GM21447 (cell line): Measurements from ENCODE around the gene HCN2.

ENCODE experiments used
- ATAC-seq: cut with Tn5 transposase; IDR thresholded peaks from one replicate; pipeline ENCODE4 v1.9.1; 2021; ENCODE audit not compliant: unreplicated experiment

Gene HCN2

GRCh38 chr19:633786-634639 lies 44.3 kb downstream of the HCN2 start:
- no peak for ATAC-seq

DNA sequence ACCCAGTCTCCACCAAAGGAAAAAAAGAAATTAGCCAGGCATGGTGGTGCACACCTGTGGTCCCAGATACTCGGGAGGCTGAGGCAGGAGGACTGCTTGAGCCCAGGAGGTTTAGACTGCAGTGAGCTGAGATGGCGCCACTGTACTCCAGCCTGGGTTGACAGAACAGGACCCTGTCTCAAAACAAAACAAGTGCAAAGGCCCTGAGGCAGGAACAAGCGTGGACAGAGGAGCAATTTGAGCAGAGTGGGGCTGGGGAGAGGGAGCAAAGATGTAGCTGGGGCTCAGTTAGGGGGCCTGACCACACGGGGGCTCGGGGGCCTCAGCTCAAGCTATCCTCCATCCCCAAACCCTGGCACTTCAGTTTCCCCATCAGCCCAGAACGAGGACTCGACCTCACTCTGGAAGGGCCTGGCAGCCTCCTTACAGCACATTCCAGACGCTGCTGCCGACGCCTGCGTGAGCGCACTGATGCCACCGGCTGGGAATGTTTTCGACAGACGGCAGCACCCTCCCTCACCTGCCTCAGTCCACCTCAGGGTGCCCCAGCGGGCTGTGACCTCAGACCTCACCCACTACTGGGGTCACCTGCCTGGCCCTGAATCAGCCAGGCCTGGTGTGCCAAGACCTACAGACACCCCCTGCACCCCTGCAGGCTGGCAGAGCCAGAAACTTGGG lies 45.4 kb downstream of the HCN2 start:
- no peak for ATAC-seq

GRCh38 chr19:638906-639252 lies 49.2 kb downstream of the HCN2 start:
- no peak for ATAC-seq

- ATAC-seq = no peak
These were observed 49.8 kb downstream of the HCN2 start, which contains the start of gene FGF22 for GRCh38 chr19:639253-640160. FGF22 (plus strand) TSS chr19:639879; CDS start chr19:639926, 47 bp downstream.

GRCh38 chr19:640161-640558 lies 50.5 kb downstream of the HCN2 start:
- no peak for ATAC-seq

DNA sequence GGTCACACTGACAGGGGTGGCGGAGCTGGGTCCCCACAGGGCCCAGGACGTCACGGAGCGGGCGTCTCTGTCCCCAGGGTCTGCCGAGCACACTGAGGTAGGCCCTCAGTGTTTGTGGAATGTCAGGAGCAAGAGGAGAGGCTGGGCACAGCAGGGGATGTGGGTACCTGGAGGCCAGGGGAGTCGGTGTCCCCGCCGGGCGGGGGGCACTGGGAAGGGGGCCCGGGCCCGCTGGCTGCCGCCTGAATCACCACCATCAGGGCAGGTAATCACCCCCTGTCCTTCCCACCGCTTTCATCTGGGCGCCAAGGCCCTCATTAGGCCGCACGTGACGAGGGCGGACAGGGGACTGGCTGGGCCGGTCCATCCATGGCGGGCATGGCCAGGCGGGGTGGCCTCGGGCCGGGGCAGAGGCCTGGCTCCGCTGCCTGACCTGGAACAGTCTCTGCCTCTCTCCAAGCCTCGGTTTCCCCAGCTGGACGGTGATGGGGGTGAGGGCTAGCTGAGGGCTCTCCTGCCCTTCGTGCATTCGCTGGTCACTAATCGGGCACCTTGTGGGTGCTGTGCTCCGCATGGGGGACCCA lies 51.0 kb downstream of the HCN2 start:
- ATAC-seq = no peak

DNA sequence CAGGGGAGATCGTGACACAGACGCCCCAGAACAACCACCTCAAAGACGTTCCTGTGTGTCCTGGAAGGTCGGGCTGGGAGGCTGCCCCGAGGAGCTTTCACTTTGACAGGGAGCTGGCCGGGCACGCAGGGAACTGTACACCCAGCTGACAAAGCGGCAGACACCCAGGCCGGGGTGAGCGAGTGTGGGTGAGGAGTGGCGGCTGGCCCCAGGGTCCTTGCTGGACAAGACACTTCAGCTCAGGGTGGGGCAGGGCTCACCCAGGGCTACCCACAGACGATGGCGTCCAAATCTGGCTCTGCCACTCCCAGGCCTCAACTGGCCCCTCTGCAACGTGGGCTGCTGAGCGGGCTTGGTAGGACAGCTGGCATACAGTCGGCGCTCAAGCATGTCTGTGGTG lies 52.0 kb downstream of the HCN2 start:
- no peak for ATAC-seq

- ATAC-seq = no peak
These were observed 53.4 kb downstream of the HCN2 start for GRCh38 chr19:642767-643727.

- no peak for ATAC-seq
These were observed 54.1 kb downstream of the HCN2 start for GRCh38 chr19:643736-644135.

- no peak for ATAC-seq
These were observed 54.7 kb downstream of the HCN2 start for GRCh38 chr19:644363-644762.

GRCh38 chr19:644789-645188 lies 55.1 kb downstream of the HCN2 start:
- no peak for ATAC-seq

DNA sequence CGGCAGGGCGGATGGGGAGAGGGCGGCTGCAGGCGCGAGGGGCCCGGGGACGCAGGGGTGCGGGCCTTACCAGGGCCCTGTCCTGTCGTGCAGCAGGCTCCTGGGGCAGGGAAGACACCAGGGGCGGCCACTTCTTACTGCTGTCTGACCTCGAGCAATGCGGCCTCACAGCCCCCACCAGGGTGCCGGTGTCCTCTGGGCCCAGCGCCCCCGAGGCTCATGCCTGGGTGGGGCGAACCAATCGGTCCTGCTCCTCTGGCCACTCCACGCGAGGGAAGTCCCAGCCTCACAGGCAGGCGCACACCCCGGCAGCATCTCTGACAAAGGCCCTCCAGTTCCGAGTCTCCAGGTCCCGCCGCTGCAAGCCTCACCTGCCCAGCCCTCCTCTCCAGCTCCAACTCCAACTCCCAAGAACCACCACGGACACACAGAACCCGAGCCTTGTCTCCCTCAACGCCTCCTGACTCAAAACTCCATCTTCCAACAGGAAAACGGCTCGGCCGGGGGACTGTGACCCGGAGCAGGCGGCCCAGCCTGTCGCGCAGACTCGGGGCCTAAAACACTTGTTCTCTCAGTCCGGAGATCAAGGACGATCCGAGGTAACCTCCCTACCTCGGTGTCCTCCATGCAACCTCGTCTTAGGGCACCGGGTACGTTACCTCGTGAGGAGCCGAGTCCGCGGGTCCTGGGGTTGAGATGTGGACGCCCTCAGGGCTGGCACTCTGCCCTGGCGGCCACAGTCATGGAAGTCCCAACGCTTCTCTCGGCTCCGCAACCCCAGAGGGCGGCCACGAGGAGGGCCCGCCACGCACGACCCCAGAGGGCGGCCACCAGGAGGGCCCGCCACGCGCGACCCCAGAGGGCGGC lies 56.5 kb downstream of the HCN2 start:
- ATAC-seq = no peak

GRCh38 chr19:646779-647565 lies 57.3 kb downstream of the HCN2 start:
- no peak for ATAC-seq

DNA sequence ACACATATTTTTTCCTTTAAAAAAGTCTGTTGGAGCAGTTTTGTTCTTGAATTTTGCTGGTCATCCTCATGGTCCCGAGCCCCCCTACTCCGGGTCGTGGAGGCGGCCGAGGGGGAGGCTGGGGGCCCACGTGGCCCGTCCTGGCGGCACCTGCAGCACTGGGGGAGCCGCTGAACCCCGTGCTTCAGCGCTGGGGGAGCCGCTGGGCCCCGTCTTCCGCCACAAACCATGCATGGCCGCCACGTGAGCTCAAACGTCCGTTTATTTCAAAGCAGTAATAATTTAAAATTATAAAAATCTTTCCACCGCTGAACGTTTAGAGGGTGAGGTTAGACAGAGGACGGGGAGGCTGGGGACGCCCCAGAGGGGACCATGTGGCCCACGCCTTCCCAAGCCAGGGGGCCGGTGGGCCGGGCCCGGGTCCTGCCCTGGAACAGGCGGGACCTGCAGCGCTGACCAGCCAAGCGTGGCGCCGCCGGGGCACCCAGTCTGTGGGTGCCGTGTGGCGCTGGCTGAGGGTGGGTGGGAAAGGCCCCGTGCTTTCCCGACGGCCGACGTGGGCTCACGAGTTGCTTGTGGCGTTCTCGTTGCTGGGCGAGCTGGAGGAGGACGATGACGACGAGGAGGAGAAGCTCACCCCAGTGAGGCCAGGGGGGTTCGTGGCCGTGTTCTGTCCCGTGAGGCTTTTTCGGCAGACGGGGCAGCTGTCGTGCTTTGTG lies 58.0 kb downstream of the HCN2 start:
- no peak for ATAC-seq

DNA sequence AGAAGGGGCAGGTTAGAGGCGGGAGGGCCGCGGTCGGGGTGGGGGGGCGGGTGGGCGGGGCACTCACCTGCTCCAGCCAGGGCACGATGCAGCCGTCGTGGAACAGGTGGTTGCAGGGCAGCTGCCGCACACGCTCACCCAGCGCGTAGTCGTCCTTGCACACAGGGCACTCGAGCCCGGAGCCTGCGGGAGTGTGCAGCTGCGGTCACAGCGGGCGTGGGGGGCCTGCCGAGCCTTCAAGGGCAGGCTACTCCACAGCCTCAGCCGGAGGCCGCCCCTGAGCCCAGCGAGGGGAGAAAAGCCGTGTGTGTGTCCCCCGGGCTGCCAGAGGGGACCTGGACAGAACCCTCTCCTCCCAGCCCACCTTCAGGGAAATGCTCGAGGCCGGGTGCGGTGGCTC lies 58.6 kb downstream of the HCN2 start:
- no peak for ATAC-seq

GRCh38 chr19:648904-649801 lies 59.5 kb downstream of the HCN2 start:
- ATAC-seq = no peak

DNA sequence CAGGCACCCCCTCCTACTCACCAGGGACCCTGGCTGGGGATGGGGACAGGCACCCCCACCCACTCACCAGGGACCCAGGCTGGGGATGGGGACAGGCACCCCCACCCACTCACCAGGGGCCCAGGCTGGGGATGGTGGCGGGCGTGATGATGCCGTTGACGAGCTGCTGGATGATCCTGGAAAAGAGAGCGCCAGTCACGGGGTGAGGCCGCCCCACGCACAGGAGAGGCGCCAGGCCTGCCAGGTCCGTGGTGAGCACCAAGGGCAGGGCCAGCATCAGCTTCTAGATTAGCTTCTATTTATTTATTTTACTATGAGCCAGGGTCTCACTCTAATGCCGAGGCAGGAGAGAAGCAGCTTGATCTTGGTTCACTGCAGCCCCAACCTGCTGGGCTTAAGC lies 60.4 kb downstream of the HCN2 start:
- ATAC-seq = no peak
